ENCODE data around the gene EFS.

Gene EFS

GRCh38 chr14:23353433-23353780, 11.6 kb downstream of the EFS start:
- no peaks in the 10 kb centered on the region for H3K9me3 ChIP-seq (ENCODE audit: severe bottlenecking)
- peaks cover 32% of the 10 kb centered on the region for H3K36me3 ChIP-seq
- TF ChIP-seq CTCF (IDR thresholded peaks at IDR 0.05; ENCODE audit: low read depth, low read length): no peak
- no peak for DNase-seq
- H3K27me3 ChIP-seq (ENCODE audit: insufficient read depth, low read depth, severe bottlenecking): no peaks in the 10 kb centered on the region
- H3K4me3 ChIP-seq (ENCODE audit: low read depth, low read length): no peak overlapping the region
- H3K27ac ChIP-seq: no peak overlapping the region

DNA sequence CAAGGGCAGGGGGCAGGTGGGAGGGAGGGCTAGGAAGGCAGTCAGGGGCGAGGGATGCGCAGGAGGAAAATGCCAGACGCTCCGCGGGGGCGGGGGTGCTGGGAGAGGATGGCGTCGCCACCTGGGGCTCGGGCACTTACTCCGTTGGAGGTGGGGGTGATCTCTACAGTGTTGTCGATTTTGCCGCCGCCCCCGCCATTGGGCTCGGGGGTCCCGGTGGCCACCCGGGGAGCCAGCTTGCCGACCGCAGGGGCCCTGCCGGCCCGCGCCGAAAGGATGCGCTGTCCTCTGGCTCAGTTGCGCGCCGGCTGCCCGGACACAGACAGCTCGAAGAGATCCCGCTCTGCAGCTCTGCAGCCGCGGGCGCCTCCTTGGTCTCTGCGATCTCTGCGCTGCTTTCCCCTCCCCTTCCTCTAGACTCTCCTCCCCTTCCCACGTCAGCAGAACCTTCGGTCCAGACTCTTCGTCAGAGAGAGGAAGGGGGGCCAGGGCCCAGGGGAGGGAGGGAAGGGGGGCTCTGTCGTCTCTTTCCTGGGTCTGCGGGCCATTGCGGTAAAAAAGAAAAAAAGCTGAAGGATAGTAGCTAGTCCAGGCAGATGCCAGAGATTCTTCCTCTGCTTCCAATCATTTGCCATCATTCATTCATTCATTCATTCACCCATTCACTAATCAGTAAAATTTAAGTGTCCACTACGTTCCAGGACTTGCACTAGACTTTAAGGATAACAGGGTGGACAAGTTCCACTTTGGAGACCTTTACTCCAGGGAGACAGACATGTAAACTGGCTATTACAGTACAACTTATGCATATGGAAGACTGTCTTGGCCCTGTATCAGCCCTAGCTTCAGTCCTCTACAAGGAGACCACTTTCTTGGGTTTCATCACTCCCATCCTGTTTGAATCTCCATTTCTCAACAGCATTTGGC, 12.2 kb downstream of the EFS start, which contains the start of gene SLC22A17:
Gene SLC22A17 (minus strand): TSS at position 382 of the 927 bp plus-strand sequence.
- Histone ChIP-seq H3K27me3 (ENCODE audit: insufficient read depth, low read depth, severe bottlenecking) (no peaks in the 10 kb centered on the region), H3K9me3 (ENCODE audit: severe bottlenecking) (no peaks in the 10 kb centered on the region), H3K4me3 (ENCODE audit: low read depth, low read length) (peak within 1 kb of the TSS; percentile 44), H3K27ac (peak within 1 kb of the TSS; percentile 56), H3K36me3 (peaks cover 26% of the 10 kb centered on the region)
- peak; percentile 84 for DNase-seq
- 0 out of 2 replicates have a peak, but pooled peaks have one; percentile 14 for TF ChIP-seq CTCF (IDR thresholded peaks at IDR 0.05; ENCODE audit: low read depth, low read length)

GRCh38 chr14:23351681-23352505, 13.1 kb downstream of the EFS start:
- H3K27me3 ChIP-seq (ENCODE audit: insufficient read depth, low read depth, severe bottlenecking): no peaks in the 10 kb centered on the region
- DNase-seq: peak; percentile 50
- peak overlapping the region; percentile 56 for H3K27ac ChIP-seq
- H3K36me3 ChIP-seq: peaks cover 18% of the 10 kb centered on the region
- H3K9me3 ChIP-seq (ENCODE audit: severe bottlenecking): no peaks in the 10 kb centered on the region
- TF ChIP-seq CTCF (IDR thresholded peaks at IDR 0.05; ENCODE audit: low read depth, low read length): peak; percentile 65
- H3K4me3 ChIP-seq (ENCODE audit: low read depth, low read length): peak overlapping the region; percentile 44

DNA sequence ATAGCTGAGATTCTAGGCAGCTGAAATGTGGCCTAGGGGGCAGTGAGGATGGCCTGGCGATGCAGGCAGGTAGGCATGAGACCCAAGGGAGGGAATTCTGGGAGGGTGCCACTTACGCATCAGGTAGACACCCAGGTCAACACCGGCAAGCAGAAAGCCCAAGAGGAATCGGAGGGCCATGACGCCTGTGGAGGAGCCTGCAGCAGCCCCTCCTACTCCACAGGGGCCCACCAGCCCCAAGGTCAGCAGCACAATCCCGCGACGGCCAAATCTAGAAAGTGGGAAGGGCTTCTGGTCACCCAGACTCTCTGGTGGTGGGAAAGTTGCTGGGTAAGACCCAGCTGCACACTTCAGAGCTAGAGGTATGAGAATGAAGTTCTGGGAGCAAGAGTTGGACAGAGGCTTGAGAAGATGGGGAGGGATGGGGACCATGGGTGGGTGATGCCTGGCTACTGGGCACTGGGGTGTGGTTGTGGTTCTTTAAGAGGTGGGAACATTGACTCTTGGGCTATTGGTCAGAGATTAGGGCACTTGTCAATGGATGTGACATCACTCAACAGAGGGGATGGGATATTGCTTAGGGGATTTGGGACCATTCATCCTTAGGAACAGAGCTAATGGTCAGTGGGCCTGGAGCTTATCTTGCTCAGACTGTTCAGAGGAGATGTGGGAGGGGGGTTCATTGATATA, 15.7 kb downstream of the EFS start:
- Histone ChIP-seq H3K27ac (no peak overlapping the region), H3K27me3 (ENCODE audit: insufficient read depth, low read depth, severe bottlenecking) (no peaks in the 10 kb centered on the region), H3K9me3 (ENCODE audit: severe bottlenecking) (no peaks in the 10 kb centered on the region), H3K36me3 (no peaks in the 10 kb centered on the region), H3K4me3 (ENCODE audit: low read depth, low read length) (no peak overlapping the region)
- DNase-seq: no peak
- TF ChIP-seq CTCF (IDR thresholded peaks at IDR 0.05; ENCODE audit: low read depth, low read length): no peak

- Histone ChIP-seq H3K9me3 (ENCODE audit: severe bottlenecking) (no peaks in the 10 kb centered on the region), H3K4me3 (ENCODE audit: low read depth, low read length) (no peak overlapping the region), H3K36me3 (no peaks in the 10 kb centered on the region), H3K27ac (no peak overlapping the region), H3K27me3 (ENCODE audit: insufficient read depth, low read depth, severe bottlenecking) (no peaks in the 10 kb centered on the region)
- no peak for DNase-seq
- no peak for TF ChIP-seq CTCF (IDR thresholded peaks at IDR 0.05; ENCODE audit: low read depth, low read length)
Observed at GRCh38 chr14:23348297-23348655, 16.7 kb downstream of the EFS start.

Data from WERI-Rb-1 (cell line).